AG09309 (cell line): Measurements from ENCODE around the gene SAMM50.

Experiments used
- DNase-seq: peaks from one replicate; pipeline ENCODE4 v3.0.0-alpha.2; 2010; ENCODE audit warnings: low read depth
- H3K4me3 ChIP-seq: 2 replicates; pipeline ENCODE4 v1.5.1; 2011; ENCODE audit warnings: mild to moderate bottlenecking, low read depth, low read length, moderate library complexity; ENCODE audit not compliant: control insufficient read depth
- CTCF ChIP-seq: IDR thresholded peaks from 2 replicates; pipeline ENCODE4 v1.5.1; 2011; ENCODE audit warnings: mild to moderate bottlenecking, low read depth, low read length, inconsistent platforms; ENCODE audit not compliant: insufficient read depth, control insufficient read depth; ENCODE audit errors: missing control alignments

The SAMM50 gene

GRCh38 chr22:43985532-43985931 lies 30.3 kb downstream of the SAMM50 start:
- H3K4me3 ChIP-seq, result no peak overlapping the region
- no peak for TF ChIP-seq CTCF
- DNase-seq, result no peak

GRCh38 chr22:43988116-43988820 lies 33.0 kb downstream of the SAMM50 start:
- H3K4me3 ChIP-seq, result no peak overlapping the region
- no peak for DNase-seq
- TF ChIP-seq CTCF, result no peak

- TF ChIP-seq CTCF, result no peak
- no peak for DNase-seq
- H3K4me3 ChIP-seq, result no peak overlapping the region
Measured at GRCh38 chr22:43988960-43989359, 33.7 kb downstream of the SAMM50 start.

- no peak for DNase-seq
- H3K4me3 ChIP-seq, result no peak overlapping the region
- TF ChIP-seq CTCF, result no peak
Measured at GRCh38 chr22:43990044-43990443, 34.8 kb downstream of the SAMM50 start.

- TF ChIP-seq CTCF, result no peak
Measured at GRCh38 chr22:43991316-43992020, 36.2 kb downstream of the SAMM50 start.

GRCh38 chr22:43992331-43992821 lies 37.1 kb downstream of the SAMM50 start:
- peak; percentile 4 for DNase-seq
- no peak overlapping the region for H3K4me3 ChIP-seq
- no peak for TF ChIP-seq CTCF

More at GRCh38 chr22:43991316-43992020, 36.2 kb downstream of the SAMM50 start:
- no peak overlapping the region for H3K4me3 ChIP-seq
- no peak for DNase-seq
